ENCODE data around the gene ODC1.
A peak's percentile ranks its signal among the peaks of the same experiment; 100 is the strongest.
"Not testable (repeated sequence)": the region's sequence is repeated elsewhere in the genome, so short reads cannot be mapped to it uniquely, and the experiment has no call there.

The ODC1 gene

DNA sequence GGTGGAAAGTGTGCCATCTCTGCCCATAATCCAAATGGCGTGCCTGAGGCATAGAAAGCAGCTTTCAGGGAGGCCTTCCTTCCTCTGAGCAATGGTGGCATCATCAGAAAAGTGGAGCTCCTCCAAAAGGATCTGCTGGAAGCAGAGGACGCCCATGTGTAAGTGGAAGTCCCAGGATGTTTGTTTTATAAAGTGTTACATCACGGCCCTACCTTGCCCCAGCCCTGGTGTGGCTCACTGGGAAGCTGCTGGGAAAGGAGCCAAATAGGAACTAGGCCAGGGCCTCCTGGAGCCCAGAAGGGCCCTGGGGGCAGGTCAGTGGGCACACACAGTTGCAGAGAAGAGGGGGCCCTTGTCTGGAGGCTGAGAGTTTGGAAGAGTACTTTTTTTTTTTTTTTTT is 4.2 kb upstream of the ODC1 start:
- peak; percentile 11 for DNase-seq

DNA sequence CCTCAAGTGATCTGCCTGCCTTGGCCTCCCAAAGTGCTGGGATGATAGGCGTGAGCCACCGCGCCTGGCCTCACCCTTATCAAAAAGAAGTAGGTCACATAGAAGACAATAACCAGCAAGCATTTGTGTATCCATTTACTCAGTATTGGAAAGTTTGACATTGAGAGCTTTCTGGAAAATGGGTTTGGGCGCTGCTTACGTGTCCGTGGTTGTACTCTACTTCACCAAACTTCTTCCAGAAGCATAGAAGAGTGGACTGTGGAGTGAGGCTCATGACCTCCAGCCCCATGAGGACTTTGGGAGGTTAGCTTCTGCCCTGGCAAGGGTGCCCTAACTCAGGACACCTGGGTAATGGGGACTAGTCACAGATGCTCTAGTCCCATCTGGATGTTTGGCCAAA is 3.7 kb upstream of the ODC1 start:
- DNase-seq = no peak

- no peak for DNase-seq
Observed at GRCh38 chr2:10449838-10450691, 1.9 kb upstream of the ODC1 start.

GRCh38 chr2:10449486-10449831 is 1.3 kb upstream of the ODC1 start:
- no peak for DNase-seq

GRCh38 chr2:10448576-10449485 is 704 bp upstream of the ODC1 start:
- DNase-seq = peak; percentile 97

DNA sequence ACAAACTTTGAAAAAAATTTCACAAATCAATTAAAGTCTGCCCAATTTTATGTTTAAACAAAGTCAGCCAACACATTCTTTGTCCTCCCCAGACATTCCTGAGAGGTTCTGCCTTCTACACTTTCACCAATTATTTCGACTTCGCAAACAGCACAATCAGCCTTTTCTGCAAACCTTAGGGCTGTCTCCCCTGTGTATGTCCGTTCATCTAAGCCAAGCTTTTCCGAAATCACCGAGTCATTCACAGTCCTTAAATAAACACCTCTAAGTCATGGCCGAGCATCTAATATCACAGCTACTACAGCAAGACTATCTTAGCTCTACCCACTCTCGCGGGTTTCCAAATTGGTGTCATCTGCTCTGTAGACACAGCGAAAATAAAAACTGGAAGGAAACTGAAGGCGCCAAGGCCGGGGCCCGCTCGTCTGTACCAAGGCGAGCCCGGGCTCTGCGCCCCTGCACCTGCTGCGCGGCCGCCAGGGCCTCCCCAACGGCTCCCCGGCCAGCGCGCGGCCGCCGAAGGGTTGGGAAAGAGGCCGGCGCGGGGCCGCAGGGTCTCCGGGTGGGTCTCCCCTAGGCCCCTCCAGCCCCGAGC is 730 bp downstream of the ODC1 start:
- DNase-seq = no peak

DNA sequence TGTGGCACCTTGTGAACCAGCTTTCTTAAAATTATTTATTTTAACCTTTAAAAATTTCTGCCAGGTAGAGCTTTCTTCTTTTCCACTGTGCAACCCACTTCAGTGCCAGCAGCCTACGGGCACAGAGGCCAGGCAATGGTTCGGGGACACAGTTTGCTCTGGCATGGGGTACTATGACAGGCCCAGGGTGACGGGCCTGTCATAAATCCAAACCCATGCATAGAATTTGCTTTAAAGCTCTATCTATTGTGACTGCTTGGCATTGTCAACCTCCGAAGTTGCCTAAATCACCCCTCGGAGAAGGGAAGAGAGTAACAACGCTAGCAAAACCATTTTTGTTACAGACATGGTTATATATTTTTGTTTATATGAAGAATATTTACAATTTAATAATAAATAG is 1.5 kb downstream of the ODC1 start:
- DNase-seq = no peak

DNA sequence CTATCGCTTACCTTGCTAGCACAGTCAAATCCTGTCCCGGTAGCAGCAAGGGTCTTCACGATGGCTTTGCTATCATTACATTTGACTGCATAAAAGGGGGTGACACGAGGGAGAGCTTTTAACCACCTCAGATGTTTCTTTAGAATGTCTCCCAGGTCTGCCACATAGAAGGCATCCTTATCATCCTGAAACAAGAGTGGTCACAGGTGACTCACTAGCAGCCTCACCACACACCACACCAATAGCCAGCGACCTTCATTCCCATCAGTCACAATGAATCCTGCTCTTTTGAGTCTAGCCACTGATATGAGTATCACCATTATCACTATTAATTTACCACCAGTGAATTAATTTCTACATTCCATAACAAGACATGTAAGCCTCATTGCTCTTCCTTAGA is 3.7 kb downstream of the ODC1 start:
- no peak for DNase-seq

- not testable (repeated sequence) for DNase-seq
Observed at GRCh38 chr2:10442469-10443126, 5.5 kb downstream of the ODC1 start.

DNA sequence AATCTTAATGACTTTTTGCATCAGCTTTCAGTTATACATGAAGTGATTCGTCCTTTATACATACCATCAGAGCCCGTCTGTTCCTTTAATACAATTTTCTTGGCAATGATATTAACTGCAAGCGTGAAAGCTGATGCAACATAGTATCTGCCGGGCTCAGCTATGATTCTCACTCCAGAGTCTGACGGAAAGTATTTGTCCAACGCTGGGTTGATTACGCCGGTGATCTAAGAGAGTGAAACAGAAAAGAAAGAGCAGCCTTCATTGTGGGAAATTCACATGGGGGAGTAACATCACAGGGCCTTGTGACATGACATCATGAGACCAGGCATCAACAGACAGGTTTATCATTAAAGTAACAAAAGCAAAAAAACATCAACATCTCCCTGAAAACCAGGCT is 6.2 kb downstream of the ODC1 start:
- DNase-seq = no peak

- no peak for DNase-seq
Observed at GRCh38 chr2:10440736-10441135, 7.4 kb downstream of the ODC1 start.

- no peak for DNase-seq
Observed at GRCh38 chr2:10439971-10440370, 8.2 kb downstream of the ODC1 start.

DNA sequence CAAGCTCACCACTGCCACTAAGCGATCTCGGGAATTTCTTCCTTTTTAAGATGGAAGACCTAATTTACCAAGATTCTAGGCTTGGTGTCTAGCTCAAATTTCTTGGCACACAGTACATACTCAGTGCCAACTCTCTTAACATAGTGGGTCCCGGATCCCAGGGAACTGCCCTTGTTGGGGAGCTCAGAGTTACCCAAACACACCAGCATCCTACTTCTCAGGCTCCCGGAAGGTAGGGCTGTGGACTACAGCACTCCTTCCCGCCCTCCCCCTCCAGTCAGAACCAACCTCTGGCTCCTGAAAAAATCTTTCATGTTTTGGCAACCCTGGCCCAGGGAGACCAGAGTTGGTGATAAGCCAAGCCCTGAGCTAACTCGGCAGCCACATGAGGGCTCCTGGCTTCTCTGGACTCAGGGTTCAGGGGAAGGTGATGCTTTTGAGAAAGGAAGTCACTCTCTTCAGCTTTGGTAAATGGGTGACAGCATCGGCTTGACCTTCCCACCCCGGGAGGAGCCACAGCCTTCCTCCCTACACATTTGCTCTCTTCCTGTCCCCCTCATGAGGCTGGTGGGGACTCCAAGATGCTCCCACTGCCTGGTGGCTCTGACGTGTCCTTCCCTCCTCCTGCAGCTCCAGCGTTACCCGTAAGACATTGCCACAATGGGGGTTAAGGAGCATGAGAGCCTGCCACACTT is 8.8 kb downstream of the ODC1 start:
- no peak for DNase-seq

GRCh38 chr2:10438688-10439087 is 9.4 kb downstream of the ODC1 start:
- no peak for DNase-seq

- DNase-seq = no peak
Observed at GRCh38 chr2:10437806-10438205, 10.3 kb downstream of the ODC1 start.

DNA sequence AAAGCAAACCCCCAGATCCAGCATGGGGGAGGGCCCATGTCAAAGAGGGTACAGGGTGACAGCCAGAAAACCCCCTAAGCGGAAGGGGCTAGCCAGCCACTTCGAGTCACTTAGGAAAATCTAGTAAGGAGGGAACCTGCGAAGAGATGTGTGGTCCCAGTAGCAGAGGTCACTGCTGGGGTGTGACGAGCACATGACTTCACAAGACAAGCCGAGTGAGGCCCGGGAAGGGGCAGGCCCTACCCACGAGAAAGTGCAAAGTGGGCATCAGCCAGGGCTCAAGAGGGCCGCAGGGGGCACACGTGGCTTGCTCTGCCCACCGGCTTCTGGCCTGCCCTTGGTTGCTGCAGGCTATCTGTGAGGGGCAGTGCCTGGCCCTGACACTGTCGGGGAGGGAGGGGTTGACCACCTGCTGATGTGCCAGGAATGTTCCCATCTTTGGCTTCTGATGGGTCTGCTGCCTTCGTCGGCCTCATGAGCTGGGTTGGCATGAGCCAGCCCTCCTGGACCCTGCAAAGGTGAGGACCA is 11.5 kb downstream of the ODC1 start:
- no peak for DNase-seq

- DNase-seq = no peak
Observed at GRCh38 chr2:10435820-10436204, 12.3 kb downstream of the ODC1 start.

- DNase-seq = peak; percentile 32
Observed at GRCh38 chr2:10434886-10435819, 13.0 kb downstream of the ODC1 start.

- no peak for DNase-seq
Observed at GRCh38 chr2:10433947-10434885, 13.9 kb downstream of the ODC1 start.

All from NCI-H2107 (cell line).